ENCODE data around the gene TWNK. TPM values are rescaled to one million over a fixed set of nuclear protein-coding genes. Genes with fewer than 3 reads are reported as not detected.

TWNK gene
- total RNA-seq, 1 donor: 3.9 TPM

DNA sequence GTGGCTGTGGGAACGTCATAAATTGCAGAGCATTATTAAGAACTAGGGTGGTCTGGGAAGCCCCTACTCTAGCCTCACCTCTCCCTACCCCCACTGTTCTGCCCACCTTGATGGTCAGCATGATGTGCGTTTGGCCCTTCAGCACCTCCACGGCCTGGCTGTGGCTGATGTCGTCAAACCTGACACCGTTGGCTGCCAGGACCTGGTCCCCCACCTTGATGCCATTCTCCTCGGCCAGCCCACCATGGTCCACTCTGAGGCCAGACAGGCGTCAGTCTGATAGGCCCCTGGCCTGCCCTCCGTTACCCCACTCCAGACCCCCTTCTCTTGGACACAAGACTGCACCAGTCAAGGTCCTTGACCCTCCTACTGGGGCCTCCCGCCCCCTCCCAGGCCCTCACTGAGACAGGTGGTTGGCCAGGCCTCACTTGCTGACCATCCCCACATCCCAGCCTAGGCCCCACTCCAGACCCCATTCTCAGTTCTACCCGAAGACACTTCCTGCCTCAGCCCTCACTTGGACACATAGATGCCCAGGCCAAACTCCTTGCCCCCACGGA lies 34.4 kb downstream of the TWNK start:
- TF ChIP-seq, protein P1, sequence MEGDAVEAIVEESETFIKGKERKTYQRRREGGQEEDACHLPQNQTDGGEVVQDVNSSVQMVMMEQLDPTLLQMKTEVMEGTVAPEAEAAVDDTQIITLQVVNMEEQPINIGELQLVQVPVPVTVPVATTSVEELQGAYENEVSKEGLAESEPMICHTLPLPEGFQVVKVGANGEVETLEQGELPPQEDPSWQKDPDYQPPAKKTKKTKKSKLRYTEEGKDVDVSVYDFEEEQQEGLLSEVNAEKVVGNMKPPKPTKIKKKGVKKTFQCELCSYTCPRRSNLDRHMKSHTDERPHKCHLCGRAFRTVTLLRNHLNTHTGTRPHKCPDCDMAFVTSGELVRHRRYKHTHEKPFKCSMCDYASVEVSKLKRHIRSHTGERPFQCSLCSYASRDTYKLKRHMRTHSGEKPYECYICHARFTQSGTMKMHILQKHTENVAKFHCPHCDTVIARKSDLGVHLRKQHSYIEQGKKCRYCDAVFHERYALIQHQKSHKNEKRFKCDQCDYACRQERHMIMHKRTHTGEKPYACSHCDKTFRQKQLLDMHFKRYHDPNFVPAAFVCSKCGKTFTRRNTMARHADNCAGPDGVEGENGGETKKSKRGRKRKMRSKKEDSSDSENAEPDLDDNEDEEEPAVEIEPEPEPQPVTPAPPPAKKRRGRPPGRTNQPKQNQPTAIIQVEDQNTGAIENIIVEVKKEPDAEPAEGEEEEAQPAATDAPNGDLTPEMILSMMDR (IDR thresholded peaks at IDR 0.05; ENCODE audit: insufficient read depth, low read depth, low read length): no peak
- no peak overlapping the region for H3K4me3 ChIP-seq (ENCODE audit: low read depth, low read length)
- DNase-seq (ENCODE audit: low read depth): no peak

DNA sequence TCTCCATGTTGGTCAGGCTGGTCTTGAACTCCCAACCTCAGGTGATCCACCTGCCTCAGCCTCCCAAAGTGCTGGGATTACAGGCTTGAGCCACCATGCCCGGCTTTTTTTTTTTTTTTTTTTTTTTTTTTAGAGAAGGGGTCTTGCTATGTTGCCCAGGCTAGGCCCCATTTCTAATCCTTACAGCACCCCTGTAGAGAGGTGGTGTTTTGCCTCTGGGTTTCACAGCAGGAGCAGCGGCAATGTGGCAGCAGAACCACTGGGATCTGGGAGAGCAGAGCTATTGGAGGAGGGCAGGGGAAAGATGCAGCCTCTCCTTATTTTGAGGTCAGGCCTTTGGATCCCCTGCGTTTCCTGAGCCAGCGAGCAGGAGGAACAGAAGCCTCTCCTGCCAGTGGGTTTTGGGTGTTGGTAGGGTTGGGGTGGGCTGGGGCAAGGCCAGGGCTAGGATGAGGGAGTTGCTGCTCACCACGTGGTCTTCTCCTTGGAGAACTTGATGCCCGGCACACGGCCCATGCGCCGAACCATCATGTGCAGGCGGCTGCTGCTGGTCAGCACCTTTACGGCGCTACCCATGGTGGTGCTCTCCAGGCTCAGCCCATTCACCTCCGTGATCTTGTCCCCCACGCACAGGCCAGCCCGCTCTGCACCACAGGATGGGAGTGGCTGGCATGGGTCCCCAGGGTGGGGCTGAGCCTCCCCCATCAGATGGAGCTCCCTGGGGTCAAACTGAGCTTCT lies 35.8 kb downstream of the TWNK start:
- DNase-seq (ENCODE audit: low read depth): no peak
- H3K4me3 ChIP-seq (ENCODE audit: low read depth, low read length): no peak overlapping the region
- TF ChIP-seq, protein P1 (IDR thresholded peaks at IDR 0.05; ENCODE audit: insufficient read depth, low read depth, low read length): no peak

DNA sequence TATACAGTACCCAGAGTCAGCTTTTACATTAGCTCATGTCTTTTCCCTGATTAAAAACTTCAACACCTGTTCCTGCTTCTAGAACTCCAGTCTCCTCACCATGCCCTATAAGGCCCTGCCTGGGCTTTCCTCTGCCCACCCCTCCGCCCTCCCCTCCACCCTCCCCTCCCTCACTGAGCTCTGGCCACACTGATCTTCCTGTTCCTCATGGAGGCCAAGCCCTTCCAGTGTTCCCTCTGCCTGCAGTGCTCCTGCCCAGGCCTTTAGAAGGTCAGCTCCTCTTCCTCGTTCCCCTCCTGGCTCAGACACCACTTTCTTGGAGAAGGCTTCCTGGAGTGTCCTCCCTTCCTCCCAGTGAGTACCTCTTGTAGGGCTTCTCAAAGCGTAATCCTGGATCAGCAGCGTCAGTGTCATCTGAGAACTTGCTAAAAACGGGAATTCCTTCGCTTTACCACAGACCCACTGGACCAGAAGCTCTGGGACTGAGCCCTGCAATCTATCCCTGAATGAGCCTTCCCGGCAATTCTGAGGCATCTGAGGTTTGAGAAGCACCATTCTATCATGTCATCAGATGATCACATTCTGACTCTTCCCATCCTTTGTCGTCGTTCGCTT lies 39.9 kb downstream of the TWNK start:
- TF ChIP-seq, protein P1 (IDR thresholded peaks at IDR 0.05; ENCODE audit: insufficient read depth, low read depth, low read length): no peak
- no peak overlapping the region for H3K4me3 ChIP-seq (ENCODE audit: low read depth, low read length)
- DNase-seq (ENCODE audit: low read depth): no peak

DNA sequence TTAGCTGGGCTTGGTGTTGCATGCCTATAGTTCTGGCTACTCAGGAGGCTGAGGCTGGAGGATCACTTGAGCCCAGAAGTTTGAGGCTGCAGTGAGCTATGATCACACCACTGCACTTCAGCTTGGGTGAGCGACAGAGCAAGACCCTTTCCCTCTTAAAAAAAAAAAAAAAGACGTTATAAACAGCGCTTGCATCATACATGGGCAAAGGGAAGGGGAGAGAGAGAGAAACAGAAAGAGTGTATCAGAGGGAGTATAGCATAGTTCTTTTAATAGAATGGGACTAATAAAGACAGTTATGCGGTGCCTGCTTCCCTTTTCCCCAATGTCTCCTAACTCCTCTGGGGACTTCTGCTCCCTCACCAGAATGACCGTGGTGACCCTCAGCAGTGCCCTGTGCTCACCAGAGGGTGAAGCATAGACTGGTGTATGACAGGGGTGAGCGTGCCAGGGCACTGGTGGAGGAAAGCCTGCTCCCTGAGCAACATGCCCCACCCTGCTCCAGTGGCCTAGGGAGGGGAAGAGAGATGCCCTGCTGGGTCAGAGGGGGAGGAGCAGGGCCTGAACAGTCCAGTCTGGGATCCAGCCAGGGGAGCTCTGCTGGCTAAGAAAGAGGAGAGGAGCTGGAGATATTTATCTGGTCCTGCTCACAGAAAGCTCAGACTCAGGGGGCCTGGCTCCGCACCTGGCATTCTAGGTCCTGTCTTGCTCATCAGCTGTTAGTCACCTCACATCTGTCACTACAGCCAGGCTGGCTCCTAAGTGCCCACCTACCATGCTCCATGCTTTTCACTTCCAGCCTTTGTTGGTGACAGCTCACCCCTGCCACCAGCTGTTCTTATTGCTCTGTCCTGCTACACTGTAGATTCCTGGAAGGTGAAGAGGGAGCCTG lies 41.3 kb downstream of the TWNK start:
- no peak overlapping the region for H3K4me3 ChIP-seq (ENCODE audit: low read depth, low read length)
- TF ChIP-seq, protein P1 (IDR thresholded peaks at IDR 0.05; ENCODE audit: insufficient read depth, low read depth, low read length): no peak
- no peak for DNase-seq (ENCODE audit: low read depth)

DNA sequence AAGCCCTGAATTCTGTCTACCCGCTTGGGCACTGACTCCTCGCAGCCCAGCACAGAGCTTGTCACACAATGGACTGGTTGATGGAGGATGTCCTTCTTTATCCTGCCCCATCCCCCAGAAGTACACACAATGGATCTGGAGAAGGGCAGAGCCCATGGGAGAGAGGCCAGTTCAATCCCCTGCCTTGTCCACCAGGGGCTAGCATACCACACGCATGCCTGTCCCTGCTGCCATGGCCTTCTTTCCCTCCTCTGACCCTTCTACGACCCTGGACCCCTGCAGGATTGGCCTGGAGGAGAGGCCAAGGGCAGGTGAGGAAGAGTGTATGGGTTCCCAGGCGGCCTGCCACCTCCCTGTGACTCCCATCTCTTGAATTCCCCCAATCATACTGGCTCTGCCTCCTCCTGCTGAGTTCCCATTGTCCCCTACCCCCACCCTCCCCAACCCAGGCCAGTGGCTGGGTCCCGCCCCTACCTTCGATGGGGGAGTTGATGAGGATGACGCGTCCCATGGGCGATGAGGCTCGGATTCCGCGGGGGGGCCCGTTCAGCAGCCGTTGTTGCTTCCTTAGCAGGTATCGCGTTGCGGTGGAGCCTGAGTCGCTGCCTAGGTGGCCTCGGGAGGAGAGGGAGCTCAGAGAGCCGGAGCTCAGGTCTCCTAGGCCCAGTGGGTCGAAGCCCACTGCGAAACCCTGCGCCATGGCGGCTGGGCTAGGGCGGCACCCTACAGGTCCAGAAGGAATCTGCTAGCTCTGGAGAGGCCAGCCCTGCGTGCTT lies 42.4 kb downstream of the TWNK start:
- H3K4me3 ChIP-seq (ENCODE audit: low read depth, low read length): no peak overlapping the region
- no peak for DNase-seq (ENCODE audit: low read depth)
- TF ChIP-seq, protein P1 (IDR thresholded peaks at IDR 0.05; ENCODE audit: insufficient read depth, low read depth, low read length): no peak
